Subcutaneous preadipocyte (primary cell): ENCODE results near the gene JMY. TPM values are rescaled to one million over a fixed set of nuclear protein-coding genes. Genes with fewer than 3 reads are reported as not detected.

Source experiments
- small RNA-seq: library from RNA; depleted of rRNA; stranded (forward); fragments of <200 nt; gene quantifications from one replicate; pipeline ENCODE3, GENCODE V24; 2012
- total RNA-seq: library from RNA; depleted of rRNA; stranded (reverse); fragments of >200 nt; gene quantifications from 2 replicates; pipeline ENCODE4 v1.2.3, GENCODE V29; 2012

The JMY gene
- total RNA-seq, result 9.9 and 10.0 TPM in 2 replicates

GRCh38 chr5:79235634-79236361, at the start of gene JMY:
Gene JMY (plus strand): TSS chr5:79236131. CDS start chr5:79236651, 520 bp downstream.

Small RNAs within 50 kb of the gene (small RNA-seq; reads per million reads assigned to genes)
- not detected for gene AC016559.1
- not detected for gene RF00425

Other genes starting within 250 kb of the JMY start
- 0.59 and 2.9 TPM in 2 replicates for gene DMGDH, start 166.5 kb upstream of the JMY start, total RNA-seq
- gene BHMT2, start 166.4 kb upstream of the JMY start, total RNA-seq, result 5.1 and 5.3 TPM in 2 replicates
- not detected in 2 replicates for gene BHMT, start 124.3 kb upstream of the JMY start, total RNA-seq